ENCODE results near the gene GCN1. TPM values are rescaled to one million over a fixed set of nuclear protein-coding genes. Genes with fewer than 3 reads are reported as not detected.

Gene GCN1
- total and polyA plus RNA-seq, 2 donors from 2014 or later = 12.2 to 77.6 TPM

DNA sequence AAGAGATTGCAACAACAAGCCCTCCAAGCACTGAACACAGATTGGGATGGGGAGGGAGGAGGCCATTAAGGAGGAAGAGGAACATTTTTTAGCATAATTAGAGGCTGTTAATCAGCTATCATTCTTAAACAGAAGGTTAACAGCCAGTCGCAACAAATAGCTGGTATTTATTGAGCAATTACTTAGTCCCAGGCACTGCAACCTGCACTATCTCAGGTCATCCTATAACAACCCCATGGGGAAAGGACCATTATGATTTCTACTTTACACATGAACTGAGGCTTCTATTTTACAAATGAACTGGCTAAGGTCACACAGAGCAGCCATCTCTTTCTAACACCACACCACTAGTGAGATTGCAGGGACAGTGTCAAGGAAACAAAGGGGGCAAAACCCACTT is 88.4 kb downstream of the GCN1 start:
- H3K27me3 ChIP-seq (ENCODE audit: control insufficient read depth, insufficient read depth, low read length) = no peaks in the 10 kb centered on the region
- TF ChIP-seq, protein P1, sequence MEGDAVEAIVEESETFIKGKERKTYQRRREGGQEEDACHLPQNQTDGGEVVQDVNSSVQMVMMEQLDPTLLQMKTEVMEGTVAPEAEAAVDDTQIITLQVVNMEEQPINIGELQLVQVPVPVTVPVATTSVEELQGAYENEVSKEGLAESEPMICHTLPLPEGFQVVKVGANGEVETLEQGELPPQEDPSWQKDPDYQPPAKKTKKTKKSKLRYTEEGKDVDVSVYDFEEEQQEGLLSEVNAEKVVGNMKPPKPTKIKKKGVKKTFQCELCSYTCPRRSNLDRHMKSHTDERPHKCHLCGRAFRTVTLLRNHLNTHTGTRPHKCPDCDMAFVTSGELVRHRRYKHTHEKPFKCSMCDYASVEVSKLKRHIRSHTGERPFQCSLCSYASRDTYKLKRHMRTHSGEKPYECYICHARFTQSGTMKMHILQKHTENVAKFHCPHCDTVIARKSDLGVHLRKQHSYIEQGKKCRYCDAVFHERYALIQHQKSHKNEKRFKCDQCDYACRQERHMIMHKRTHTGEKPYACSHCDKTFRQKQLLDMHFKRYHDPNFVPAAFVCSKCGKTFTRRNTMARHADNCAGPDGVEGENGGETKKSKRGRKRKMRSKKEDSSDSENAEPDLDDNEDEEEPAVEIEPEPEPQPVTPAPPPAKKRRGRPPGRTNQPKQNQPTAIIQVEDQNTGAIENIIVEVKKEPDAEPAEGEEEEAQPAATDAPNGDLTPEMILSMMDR (IDR thresholded peaks at IDR 0.05; ENCODE audit: borderline replicate concordance, extremely low read depth, insufficient read depth) = no peak
- H3K9me3 ChIP-seq (ENCODE audit: control insufficient read depth in 2 of 3, insufficient read depth in 1 of 3, low read length in 3 of 3) = no peaks in the 10 kb centered on the region
- no peak overlapping the region for H3K27ac ChIP-seq (ENCODE audit: low read depth in 2 of 2, low read length in 2 of 2)
- H3K36me3 ChIP-seq (ENCODE audit: control insufficient read depth in 2 of 3, insufficient read depth in 3 of 3, low read length in 3 of 3) = peaks cover 0 to 8% (median 8%) of the 10 kb centered on the region in 3 donors
- H3K4me1 ChIP-seq (ENCODE audit: control insufficient read depth in 2 of 3, insufficient read depth in 2 of 3, low read depth in 1 of 3, low read length in 3 of 3) = peaks cover 0 to 23% (median 4%) of the 10 kb centered on the region in 3 donors
- no peak for FAIRE-seq
- no peak for DNase-seq
- H3K4me3 ChIP-seq (ENCODE audit: low read length in 3 of 3) = no peak overlapping the region
- intact Hi-C loops (cut with DNase I) = no loop called here
- no peak overlapping the region for H3K9ac ChIP-seq (ENCODE audit: low read length in 3 of 3)

DNA sequence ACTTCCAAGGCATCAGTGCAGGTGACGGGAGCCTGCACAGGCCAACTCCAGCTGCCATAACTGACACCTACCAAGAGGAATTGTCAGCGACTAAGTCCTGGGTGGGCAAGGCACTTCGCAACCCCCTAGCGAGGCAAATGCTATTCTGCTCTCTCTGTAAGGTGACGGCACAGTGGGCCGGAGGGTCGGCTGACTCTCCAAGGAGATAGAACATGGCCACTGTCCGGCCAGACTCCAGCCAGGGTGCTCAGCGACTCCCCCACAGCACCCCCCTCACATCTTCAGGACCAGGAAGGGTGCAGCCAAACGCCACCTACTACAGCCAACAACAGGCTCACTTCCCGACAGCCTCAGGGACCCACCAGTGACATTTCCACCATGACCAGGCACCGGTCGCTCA is 91.1 kb downstream of the GCN1 start:
- intact Hi-C loops (cut with DNase I) = no loop called here
- Histone ChIP-seq H3K27ac (ENCODE audit: low read depth in 2 of 2, low read length in 2 of 2) (no peak overlapping the region), H3K4me1 (ENCODE audit: control insufficient read depth in 2 of 3, insufficient read depth in 2 of 3, low read depth in 1 of 3, low read length in 3 of 3) (peaks cover 0 to 26% (median 10%) of the 10 kb centered on the region in 3 donors), H3K9me3 (ENCODE audit: control insufficient read depth in 2 of 3, insufficient read depth in 1 of 3, low read length in 3 of 3) (no peaks in the 10 kb centered on the region), H3K4me3 (ENCODE audit: low read length in 3 of 3) (no peak overlapping the region), H3K27me3 (ENCODE audit: control insufficient read depth, insufficient read depth, low read length) (no peaks in the 10 kb centered on the region), H3K36me3 (ENCODE audit: control insufficient read depth in 2 of 3, insufficient read depth in 3 of 3, low read length in 3 of 3) (peaks cover 1 to 14% (median 12%) of the 10 kb centered on the region in 3 donors), H3K9ac (ENCODE audit: low read length in 3 of 3) (no peak overlapping the region)
- DNase-seq (no peak), FAIRE-seq (no peak)
- TF ChIP-seq, protein P1 (IDR thresholded peaks at IDR 0.05; ENCODE audit: borderline replicate concordance, extremely low read depth, insufficient read depth) = no peak

DNA sequence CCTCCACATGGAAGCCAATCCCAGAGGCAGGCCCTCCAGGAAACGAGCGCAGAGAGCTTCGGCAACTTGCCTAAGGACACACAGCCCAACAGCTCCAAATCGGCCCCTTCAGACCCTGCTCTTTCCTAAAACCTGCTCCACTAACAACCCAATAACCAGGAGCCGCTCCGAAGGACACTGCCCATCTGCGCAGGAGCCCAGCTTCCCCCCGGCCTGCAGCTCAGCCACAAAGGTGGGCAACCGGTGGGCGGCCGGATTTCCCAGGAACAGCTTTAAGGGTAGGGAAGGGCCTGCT is 91.5 kb downstream of the GCN1 start:
- FAIRE-seq (no peak), DNase-seq (no peak)
- Histone ChIP-seq H3K36me3 (ENCODE audit: control insufficient read depth in 2 of 3, insufficient read depth in 3 of 3, low read length in 3 of 3) (peaks cover 3 to 18% (median 14%) of the 10 kb centered on the region in 3 donors), H3K4me3 (ENCODE audit: low read length in 3 of 3) (no peak overlapping the region), H3K9me3 (ENCODE audit: control insufficient read depth in 2 of 3, insufficient read depth in 1 of 3, low read length in 3 of 3) (no peaks in the 10 kb centered on the region), H3K9ac (ENCODE audit: low read length in 3 of 3) (no peak overlapping the region), H3K27ac (ENCODE audit: low read depth in 2 of 2, low read length in 2 of 2) (no peak overlapping the region), H3K27me3 (ENCODE audit: control insufficient read depth, insufficient read depth, low read length) (no peaks in the 10 kb centered on the region), H3K4me1 (ENCODE audit: control insufficient read depth in 2 of 3, insufficient read depth in 2 of 3, low read depth in 1 of 3, low read length in 3 of 3) (peaks cover 0 to 26% (median 10%) of the 10 kb centered on the region in 3 donors)
- TF ChIP-seq, protein P1 (IDR thresholded peaks at IDR 0.05; ENCODE audit: borderline replicate concordance, extremely low read depth, insufficient read depth) = no peak
- intact Hi-C loops (cut with DNase I) = no loop called here
